Trophoblast cell (in vitro differentiated cells and primary cell): ENCODE results near the gene ARHGAP6.
A peak's percentile ranks its signal among the peaks of the same experiment; 100 is the strongest.

Experiments
- DNase-seq, 2 donors: peaks; one replicate each; pipeline ENCODE4 v3.0.0-alpha.2; 2016
- H2AFZ ChIP-seq: 2 replicates; pipeline ENCODE4 v1.6.1; 2013; ENCODE audit warnings: low read length, moderate library complexity, mild to moderate bottlenecking; ENCODE audit not compliant: insufficient read depth, poor library complexity
- H2AK5ac ChIP-seq: 2 replicates; pipeline ENCODE4 v1.6.1; 2013; ENCODE audit warnings: mild to moderate bottlenecking, low read length
- H2BK120ac ChIP-seq: 2 replicates; pipeline ENCODE4 v1.6.1; 2013; ENCODE audit warnings: low read length, mild to moderate bottlenecking, moderate library complexity; ENCODE audit not compliant: insufficient read depth, poor library complexity
- H2BK12ac ChIP-seq: 2 replicates; pipeline ENCODE4 v1.6.1; 2013; ENCODE audit warnings: mild to moderate bottlenecking, low read length, moderate library complexity
- H2BK5ac ChIP-seq: 2 replicates; pipeline ENCODE4 v1.6.1; 2013; ENCODE audit warnings: low read length, low read depth, moderate library complexity, mild to moderate bottlenecking; ENCODE audit not compliant: poor library complexity
- H3K14ac ChIP-seq: 2 replicates; pipeline ENCODE4 v1.6.1; 2013; ENCODE audit warnings: mild to moderate bottlenecking, low read length
- H3K18ac ChIP-seq: 2 replicates; pipeline ENCODE4 v1.6.1; 2013; ENCODE audit warnings: mild to moderate bottlenecking, low read length
- H3K23ac ChIP-seq: 2 replicates; pipeline ENCODE4 v1.6.1; 2013; ENCODE audit warnings: low read length
- H3K27ac ChIP-seq: 2 replicates; pipeline ENCODE4 v1.5.1; 2013; ENCODE audit warnings: low read depth, mild to moderate bottlenecking, inconsistent platforms, low read length, moderate library complexity
- H3K27me3 ChIP-seq: 2 replicates; pipeline ENCODE4 v1.6.1; 2013; ENCODE audit warnings: inconsistent platforms, mild to moderate bottlenecking, low read length, moderate library complexity; ENCODE audit not compliant: insufficient read depth
- H3K36me3 ChIP-seq, 2 experiments: 1 replicate in 1 of 2; 2 replicates in 1 of 2; pipeline ENCODE4 v1.6.1; 2013; ENCODE audit warnings: low read length in 2 of 2, mild to moderate bottlenecking in 2 of 2, moderate library complexity in 1 of 2; ENCODE audit not compliant: insufficient read depth in 2 of 2, control insufficient read depth in 1 of 2
- H3K4ac ChIP-seq: 2 replicates; pipeline ENCODE4 v1.6.1; 2013; ENCODE audit warnings: low read depth, mild to moderate bottlenecking, low read length, moderate library complexity
- H3K4me1 ChIP-seq, 2 experiments: 1 replicate in 1 of 2; 2 replicates in 1 of 2; pipeline ENCODE4 v1.6.1; 2013; ENCODE audit warnings: low read length in 2 of 2, mild to moderate bottlenecking in 2 of 2, moderate library complexity in 1 of 2; ENCODE audit not compliant: insufficient read depth in 2 of 2, control insufficient read depth in 1 of 2
- H3K4me2 ChIP-seq: 2 replicates; pipeline ENCODE4 v1.6.1; 2013; ENCODE audit warnings: inconsistent platforms, mild to moderate bottlenecking, low read length, moderate library complexity
- H3K4me3 ChIP-seq: 2 replicates; pipeline ENCODE4 v1.5.1; 2013; ENCODE audit warnings: mild to moderate bottlenecking, low read depth, low read length, inconsistent platforms
- H3K79me1 ChIP-seq: one replicate; pipeline ENCODE4 v1.6.1; 2013; ENCODE audit warnings: low read length
- H3K79me2 ChIP-seq: 2 replicates; pipeline ENCODE4 v1.6.1; 2013; ENCODE audit warnings: low read length, mild to moderate bottlenecking; ENCODE audit not compliant: control insufficient read depth, insufficient read depth, poor library complexity
- H3K9ac ChIP-seq: 2 replicates; pipeline ENCODE4 v1.6.1; 2013; ENCODE audit warnings: mild to moderate bottlenecking, low read length
- H3K9me3 ChIP-seq: 2 replicates; pipeline ENCODE4 v1.6.1; 2013; ENCODE audit warnings: low read depth, mild to moderate bottlenecking, control low read depth, inconsistent platforms, low read length; ENCODE audit not compliant: insufficient read depth
- H4K12ac ChIP-seq: 2 replicates; pipeline ENCODE4 v1.6.1; 2013; ENCODE audit warnings: low read depth, mild to moderate bottlenecking, low read length, moderate library complexity
- H4K8ac ChIP-seq: 2 replicates; pipeline ENCODE4 v1.6.1; 2013; ENCODE audit warnings: low read depth, mild to moderate bottlenecking, low read length, moderate library complexity
- H4K91ac ChIP-seq: one replicate; pipeline ENCODE4 v1.6.1; 2013; ENCODE audit warnings: low read depth, mild to moderate bottlenecking, low read length, moderate library complexity
- WGBS: extraction: QIAGEN DNeasy Blood & Tissue Kit; methylation state at CpG from one replicate; pipeline ENCODE4 v1.1.7; 2013; ENCODE audit warnings: missing lambda C conversion rate; ENCODE audit not compliant: insufficient read length, insufficient coverage; ENCODE audit errors: extremely low coverage; 5-methylcytosine and 5-hydroxymethylcytosine counted together

The ARHGAP6 gene

GRCh38 chrX:11543249-11543648 lies 122.5 kb downstream of the ARHGAP6 start:
- Histone ChIP-seq H4K91ac (no peak overlapping the region), H3K79me2 (no peaks in the 10 kb centered on the region), H2AK5ac (no peak overlapping the region), H3K4ac (no peak overlapping the region), H3K9me3 (no peaks in the 10 kb centered on the region), H3K27me3 (no peaks in the 10 kb centered on the region), H3K27ac (no peak overlapping the region), H3K4me3 (no peak overlapping the region), H2BK120ac (no peak overlapping the region), H3K18ac (no peak overlapping the region), H3K4me2 (no peak overlapping the region), H4K12ac (no peak overlapping the region), H2BK5ac (no peak overlapping the region), H3K14ac (no peak overlapping the region), H3K79me1 (no peaks in the 10 kb centered on the region), H4K8ac (no peak overlapping the region), H3K23ac (no peak overlapping the region), H2AFZ (no peak overlapping the region), H2BK12ac (no peak overlapping the region), H3K4me1 (no peaks in the 10 kb centered on the region), H3K9ac (no peak overlapping the region), H3K36me3 (no peaks in the 10 kb centered on the region)
- no CpG with 5 or more reads among the region's 1 CpG for WGBS
- no peak for DNase-seq

- Histone ChIP-seq H3K79me2 (no peaks in the 10 kb centered on the region), H3K4ac (no peak overlapping the region), H3K27ac (no peak overlapping the region), H3K14ac (no peak overlapping the region), H3K18ac (no peak overlapping the region), H2BK120ac (no peak overlapping the region), H2AK5ac (no peak overlapping the region), H4K12ac (no peak overlapping the region), H3K79me1 (no peaks in the 10 kb centered on the region), H3K27me3 (no peaks in the 10 kb centered on the region), H4K91ac (no peak overlapping the region), H3K23ac (no peak overlapping the region), H3K4me2 (no peak overlapping the region), H3K36me3 (no peaks in the 10 kb centered on the region), H3K9me3 (no peaks in the 10 kb centered on the region), H2BK12ac (no peak overlapping the region), H2AFZ (no peak overlapping the region), H3K4me1 (no peaks in the 10 kb centered on the region), H3K9ac (no peak overlapping the region), H2BK5ac (no peak overlapping the region), H4K8ac (no peak overlapping the region), H3K4me3 (no peak overlapping the region)
- no CpG with 5 or more reads among the region's 1 CpG for WGBS
- DNase-seq, result peak in 1 of 2 donors; percentile 12
Measured at GRCh38 chrX:11541510-11541909, 124.2 kb downstream of the ARHGAP6 start.

- no peak overlapping the region for H2BK120ac ChIP-seq
- no peak overlapping the region for H3K9ac ChIP-seq
- H3K4me2 ChIP-seq, result no peak overlapping the region
- H2AK5ac ChIP-seq, result no peak overlapping the region
- no peak overlapping the region for H4K91ac ChIP-seq
- no peak overlapping the region for H3K23ac ChIP-seq
- no peak overlapping the region for H3K18ac ChIP-seq
- H3K27me3 ChIP-seq, result no peaks in the 10 kb centered on the region
- H3K27ac ChIP-seq, result no peak overlapping the region
- WGBS, result no CpG with 5 or more reads among the region's 4 CpGs
- no peak overlapping the region for H2AFZ ChIP-seq
- H4K8ac ChIP-seq, result no peak overlapping the region
- H3K4me3 ChIP-seq, result no peak overlapping the region
- no peak overlapping the region for H4K12ac ChIP-seq
- H2BK12ac ChIP-seq, result no peak overlapping the region
- H3K79me2 ChIP-seq, result no peaks in the 10 kb centered on the region
- peaks cover 0 to 2% of the 10 kb centered on the region in 2 experiments for H3K4me1 ChIP-seq
- H3K79me1 ChIP-seq, result no peaks in the 10 kb centered on the region
- H3K36me3 ChIP-seq, result no peaks in the 10 kb centered on the region
- no peak overlapping the region for H2BK5ac ChIP-seq
- H3K4ac ChIP-seq, result no peak overlapping the region
- no peak overlapping the region for H3K14ac ChIP-seq
- no peaks in the 10 kb centered on the region for H3K9me3 ChIP-seq
- DNase-seq, result no peak
Measured at GRCh38 chrX:11540532-11541377, 125.0 kb downstream of the ARHGAP6 start.

GRCh38 chrX:11537141-11537540 lies 128.6 kb downstream of the ARHGAP6 start:
- Histone ChIP-seq H2BK120ac (no peak overlapping the region), H3K4ac (no peak overlapping the region), H3K4me3 (no peak overlapping the region), H3K27me3 (no peaks in the 10 kb centered on the region), H3K23ac (no peak overlapping the region), H2BK12ac (no peak overlapping the region), H3K4me1 (peaks cover 0 to 2% of the 10 kb centered on the region in 2 experiments), H4K12ac (no peak overlapping the region), H3K79me1 (no peaks in the 10 kb centered on the region), H3K79me2 (no peaks in the 10 kb centered on the region), H2AFZ (no peak overlapping the region), H3K14ac (no peak overlapping the region), H3K18ac (no peak overlapping the region), H3K9me3 (no peaks in the 10 kb centered on the region), H3K9ac (no peak overlapping the region), H2BK5ac (no peak overlapping the region), H3K36me3 (no peaks in the 10 kb centered on the region), H4K91ac (no peak overlapping the region), H3K27ac (no peak overlapping the region), H2AK5ac (no peak overlapping the region), H4K8ac (no peak overlapping the region), H3K4me2 (no peak overlapping the region)
- no peak for DNase-seq
- no CpG with 5 or more reads among the region's 5 CpGs for WGBS
